Activated T-cell treated with anti-CD3 and anti-CD28 coated beads, Interleukin-2, amount 50 U/mL, for 4 hours (primary cell): ENCODE results near the gene GPR179. TPM values are rescaled to one million over a fixed set of nuclear protein-coding genes. Genes with fewer than 3 reads are reported as not detected.

Source experiments
- ATAC-seq, 2 donors: fragments of 200-7000 bp; cut with Tn5 transposase; one replicate each; pipeline ENCODE4 v1.10.0; 2021
- DNase-seq: peaks from one replicate; pipeline ENCODE4 v3.0.0-alpha.2; 2020
- H3K27me3 Mint-ChIP-seq: one replicate; pipeline ENCODE4 v1.8.0; 2021; ENCODE audit warnings: low read depth, mixed read lengths
- H3K36me3 Mint-ChIP-seq: one replicate; pipeline ENCODE4 v1.8.0; 2022; ENCODE audit warnings: mixed read lengths; ENCODE audit not compliant: insufficient read depth
- H3K4me1 Mint-ChIP-seq: one replicate; pipeline ENCODE4 v1.8.0; 2021; ENCODE audit warnings: low read depth, mixed read lengths
- H3K4me3 Mint-ChIP-seq: one replicate; pipeline ENCODE4 v1.8.0; 2021; ENCODE audit warnings: mild to moderate bottlenecking, moderate library complexity, mixed read lengths
- H3K9me3 Mint-ChIP-seq: one replicate; pipeline ENCODE4 v1.8.0; 2021; ENCODE audit warnings: mixed read lengths
- total RNA-seq, 3 donors: library from RNA; stranded (reverse); gene quantifications; one replicate each; pipeline ENCODE4 v1.2.1, GENCODE V29; 2021

The GPR179 gene
- total RNA-seq, 3 donors from 2014 or later = 0.03 TPM; not detected in 1

- no peak for ATAC-seq
- no peaks in the 10 kb centered on the region for H3K4me1 Mint-ChIP-seq
- no peak overlapping the region for H3K4me3 Mint-ChIP-seq
- H3K36me3 Mint-ChIP-seq = no peaks in the 10 kb centered on the region
- no peaks in the 10 kb centered on the region for H3K9me3 Mint-ChIP-seq
- DNase-seq = no peak
- peaks cover 15% of the 10 kb centered on the region for H3K27me3 Mint-ChIP-seq
These were observed 9.0 kb downstream of the GPR179 start for GRCh38 chr17:38334480-38335364.

DNA sequence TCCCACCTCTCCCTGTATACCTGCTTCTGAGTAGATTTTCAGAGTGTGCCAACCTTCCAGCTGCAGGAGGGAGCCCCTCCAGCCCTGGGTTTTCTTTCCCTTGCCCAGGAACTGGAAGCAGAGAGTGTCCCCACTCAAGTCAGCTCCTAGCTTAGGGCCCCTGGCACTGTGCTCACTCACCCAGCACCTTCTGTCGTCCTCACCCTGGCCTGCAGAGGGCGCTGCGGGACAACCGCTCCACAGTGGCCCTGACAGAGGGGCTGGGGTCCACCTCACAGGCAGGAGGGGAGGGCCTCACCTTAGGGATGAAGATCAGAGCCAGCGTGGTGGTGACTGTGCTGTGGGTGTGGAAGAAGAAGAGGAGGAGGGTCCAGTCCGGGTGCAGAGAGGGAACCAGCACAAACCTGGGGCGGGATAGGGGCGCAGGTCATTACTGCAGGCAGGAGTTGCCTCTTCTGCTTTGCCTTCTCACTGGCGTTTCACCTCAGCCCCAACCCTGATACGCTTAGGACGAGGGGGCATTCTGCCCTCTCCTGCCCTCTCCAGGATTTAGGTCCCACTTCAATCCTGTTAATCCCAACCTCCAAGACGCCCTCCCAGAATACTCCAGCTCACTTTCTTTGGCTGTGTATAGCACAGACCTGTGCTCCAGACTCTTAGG is 10.0 kb downstream of the GPR179 start:
- peak in 1 of 2 donors; percentile 40 for ATAC-seq
- no peak for DNase-seq
- Mint-ChIP-seq H3K4me3 (no peak overlapping the region), H3K36me3 (no peaks in the 10 kb centered on the region), H3K27me3 (peaks cover 18% of the 10 kb centered on the region), H3K9me3 (no peaks in the 10 kb centered on the region), H3K4me1 (no peaks in the 10 kb centered on the region)

- Mint-ChIP-seq H3K36me3 (no peaks in the 10 kb centered on the region), H3K27me3 (peaks cover 18% of the 10 kb centered on the region), H3K4me3 (no peak overlapping the region), H3K4me1 (no peaks in the 10 kb centered on the region), H3K9me3 (no peaks in the 10 kb centered on the region)
- ATAC-seq (no peak), DNase-seq (no peak)
These were observed 11.0 kb downstream of the GPR179 start for GRCh38 chr17:38332735-38333134.

DNA sequence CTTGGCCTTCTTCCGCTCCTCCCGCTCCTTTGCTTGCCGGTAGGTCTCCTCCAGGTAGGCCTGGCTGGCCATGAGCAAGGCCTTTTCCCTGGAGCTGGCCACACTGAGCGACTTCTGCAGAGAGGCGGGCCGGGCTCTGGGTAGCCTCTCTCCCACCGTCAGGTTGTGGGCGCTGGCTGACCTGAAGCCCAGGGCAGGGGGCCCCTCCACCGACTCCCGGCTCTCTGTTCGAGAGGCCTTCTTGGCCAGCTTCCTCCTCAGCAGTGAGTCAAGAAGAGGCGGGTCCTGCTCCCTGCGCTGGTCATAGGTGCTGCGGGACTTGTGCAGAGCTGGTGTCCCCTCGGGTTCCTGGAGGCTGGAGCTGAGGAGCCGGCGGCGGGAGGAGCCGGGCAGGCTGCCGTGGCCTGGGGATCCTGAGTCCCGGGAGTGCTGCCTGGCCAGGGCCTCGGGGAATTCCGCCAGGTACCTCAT is 12.8 kb downstream of the GPR179 start:
- Mint-ChIP-seq H3K36me3 (no peaks in the 10 kb centered on the region), H3K9me3 (no peaks in the 10 kb centered on the region), H3K27me3 (peaks cover 18% of the 10 kb centered on the region), H3K4me1 (no peaks in the 10 kb centered on the region), H3K4me3 (no peak overlapping the region)
- DNase-seq = no peak
- ATAC-seq = no peak

DNA sequence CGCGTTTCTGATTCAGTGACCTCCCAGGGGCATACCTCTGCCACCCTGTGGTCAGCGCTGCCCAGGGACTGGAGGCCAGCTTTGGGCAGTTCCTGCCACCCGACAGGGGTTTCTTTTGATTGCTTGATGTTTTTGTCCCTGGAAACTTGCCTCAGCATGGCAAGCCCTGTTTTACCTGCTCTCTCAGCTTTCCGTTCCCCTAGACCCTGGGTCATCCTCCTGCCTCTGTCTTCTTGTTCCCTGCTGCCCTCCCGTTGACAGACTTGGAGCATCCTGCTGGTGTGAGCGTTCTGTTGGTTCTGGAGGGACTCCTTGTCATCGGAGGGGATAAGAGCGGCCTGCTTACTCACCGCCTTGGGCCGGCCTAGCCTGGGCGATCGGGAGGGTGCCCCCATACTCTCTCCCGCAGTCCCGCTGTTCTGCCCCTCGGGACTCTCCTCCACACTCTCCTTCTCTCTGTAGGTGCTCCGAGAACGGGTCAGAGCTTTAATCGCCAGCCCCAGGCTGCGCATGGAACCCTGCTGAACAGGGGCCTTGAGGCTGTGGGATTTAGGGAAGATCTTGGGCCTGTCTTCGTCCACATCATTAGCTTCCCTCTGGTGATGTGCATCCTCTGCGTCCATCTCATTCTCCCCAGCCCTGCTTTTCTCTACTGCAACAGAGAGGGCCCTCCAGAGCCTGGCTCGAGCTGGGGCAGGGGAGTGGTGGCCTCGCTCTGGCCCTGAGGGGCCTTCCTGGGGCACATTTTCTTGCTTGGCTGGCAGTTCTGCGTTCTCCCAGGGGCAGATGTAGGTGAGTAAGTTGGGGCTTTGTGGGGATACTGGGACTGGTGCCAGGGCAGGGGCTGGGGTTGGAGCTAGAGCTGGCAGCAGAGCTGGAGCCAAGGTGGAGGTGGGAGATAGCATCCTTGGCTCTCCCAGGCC is 13.7 kb downstream of the GPR179 start:
- DNase-seq = no peak
- no peaks in the 10 kb centered on the region for H3K4me1 Mint-ChIP-seq
- no peaks in the 10 kb centered on the region for H3K36me3 Mint-ChIP-seq
- ATAC-seq = no peak
- H3K4me3 Mint-ChIP-seq = no peak overlapping the region
- no peaks in the 10 kb centered on the region for H3K9me3 Mint-ChIP-seq
- H3K27me3 Mint-ChIP-seq = peaks cover 18% of the 10 kb centered on the region

DNA sequence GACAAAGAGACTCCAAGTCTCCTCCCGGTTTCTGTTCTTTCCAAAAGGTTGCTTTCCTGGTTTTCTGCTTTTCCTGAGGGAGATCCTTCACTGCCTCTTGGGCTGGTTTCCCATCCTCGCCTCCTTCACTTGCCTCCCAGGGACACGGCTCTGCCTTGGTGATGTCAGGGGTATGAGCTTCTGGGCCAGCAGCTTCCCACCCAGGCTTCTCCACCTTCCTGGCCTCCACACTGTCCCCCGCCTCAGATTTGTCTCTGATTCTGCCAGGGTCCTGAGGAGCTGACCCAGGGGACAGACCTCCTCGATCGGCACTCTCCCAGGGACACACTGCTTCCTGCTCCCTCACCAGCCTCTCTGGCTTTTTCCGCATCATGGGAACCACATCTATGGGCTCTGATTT is 14.5 kb downstream of the GPR179 start:
- H3K4me3 Mint-ChIP-seq = no peak overlapping the region
- H3K9me3 Mint-ChIP-seq = no peaks in the 10 kb centered on the region
- no peaks in the 10 kb centered on the region for H3K4me1 Mint-ChIP-seq
- H3K36me3 Mint-ChIP-seq = no peaks in the 10 kb centered on the region
- no peak for ATAC-seq
- H3K27me3 Mint-ChIP-seq = peaks cover 18% of the 10 kb centered on the region
- DNase-seq = no peak

GRCh38 chr17:38328620-38329019 is 15.1 kb downstream of the GPR179 start:
- Mint-ChIP-seq H3K9me3 (no peaks in the 10 kb centered on the region), H3K27me3 (peaks cover 16% of the 10 kb centered on the region), H3K4me3 (no peak overlapping the region), H3K4me1 (no peaks in the 10 kb centered on the region), H3K36me3 (no peaks in the 10 kb centered on the region)
- no peak for DNase-seq
- ATAC-seq = no peak

GRCh38 chr17:38327936-38328335 is 15.8 kb downstream of the GPR179 start:
- Mint-ChIP-seq H3K4me1 (no peaks in the 10 kb centered on the region), H3K27me3 (peaks cover 9% of the 10 kb centered on the region), H3K9me3 (no peaks in the 10 kb centered on the region), H3K4me3 (no peak overlapping the region), H3K36me3 (no peaks in the 10 kb centered on the region)
- DNase-seq (no peak), ATAC-seq (no peak)

GRCh38 chr17:38326996-38327792 is 16.6 kb downstream of the GPR179 start:
- Mint-ChIP-seq H3K4me1 (no peaks in the 10 kb centered on the region), H3K4me3 (no peak overlapping the region), H3K27me3 (peaks cover 8% of the 10 kb centered on the region), H3K36me3 (no peaks in the 10 kb centered on the region), H3K9me3 (no peaks in the 10 kb centered on the region)
- no peak for ATAC-seq
- DNase-seq = no peak

GRCh38 chr17:38325221-38325851 is 18.4 kb downstream of the GPR179 start:
- DNase-seq = no peak
- Mint-ChIP-seq H3K9me3 (no peaks in the 10 kb centered on the region), H3K4me1 (no peaks in the 10 kb centered on the region), H3K36me3 (peaks cover 6% of the 10 kb centered on the region), H3K4me3 (no peak overlapping the region), H3K27me3 (peaks cover 2% of the 10 kb centered on the region)
- ATAC-seq = no peak

- no peaks in the 10 kb centered on the region for H3K9me3 Mint-ChIP-seq
- ATAC-seq (no peak), DNase-seq (no peak)
- H3K4me3 Mint-ChIP-seq = no peak overlapping the region
- H3K4me1 Mint-ChIP-seq = no peaks in the 10 kb centered on the region
- peaks cover 9% of the 10 kb centered on the region for H3K36me3 Mint-ChIP-seq
- H3K27me3 Mint-ChIP-seq = peaks cover 2% of the 10 kb centered on the region
These were observed 19.0 kb downstream of the GPR179 start for GRCh38 chr17:38324772-38325171.

DNA sequence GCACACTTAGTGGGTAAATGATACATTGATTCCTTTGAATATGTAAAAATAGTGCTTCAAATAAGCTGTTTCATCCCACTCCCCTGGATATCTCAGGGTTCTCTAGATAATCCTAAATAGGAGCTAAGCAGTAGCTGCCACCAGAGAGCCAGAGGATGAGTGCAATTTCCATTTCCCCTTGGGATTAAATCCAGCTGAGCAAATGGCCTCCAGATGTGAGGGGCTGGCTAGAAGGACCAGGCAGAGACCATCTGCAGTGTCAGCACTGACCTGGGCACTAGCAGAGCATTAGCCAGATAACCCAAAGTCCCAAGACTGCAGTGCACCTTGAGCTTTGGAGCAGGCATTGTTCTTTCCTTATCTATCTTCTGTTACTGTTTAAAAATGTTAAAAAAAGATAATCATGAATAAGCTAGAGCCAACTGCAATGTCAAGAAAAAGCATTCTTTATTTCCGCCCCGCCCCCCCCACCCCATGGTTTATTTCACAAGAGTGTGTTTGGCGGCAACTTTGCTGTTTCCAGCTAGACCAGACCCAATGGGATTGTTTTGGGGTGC is 19.5 kb downstream of the GPR179 start:
- peaks cover 9% of the 10 kb centered on the region for H3K36me3 Mint-ChIP-seq
- ATAC-seq = no peak
- H3K9me3 Mint-ChIP-seq = no peaks in the 10 kb centered on the region
- H3K27me3 Mint-ChIP-seq = no peaks in the 10 kb centered on the region
- no peak overlapping the region for H3K4me3 Mint-ChIP-seq
- H3K4me1 Mint-ChIP-seq = no peaks in the 10 kb centered on the region
- no peak for DNase-seq

GRCh38 chr17:38322897-38323296 is 20.9 kb downstream of the GPR179 start:
- ATAC-seq (no peak), DNase-seq (no peak)
- Mint-ChIP-seq H3K36me3 (peaks cover 12% of the 10 kb centered on the region), H3K27me3 (no peaks in the 10 kb centered on the region), H3K4me3 (no peak overlapping the region), H3K4me1 (no peaks in the 10 kb centered on the region), H3K9me3 (no peaks in the 10 kb centered on the region)
